Transverse colon (tissue), 4 donors: Measurements from ENCODE around the gene ARHGAP24. TPM values are rescaled to one million over a fixed set of nuclear protein-coding genes. Genes with fewer than 3 reads are reported as not detected.
"Not testable (repeated sequence)": the region's sequence is repeated elsewhere in the genome, so short reads cannot be mapped to it uniquely, and the experiment has no call there.

Source experiments
- DNase-seq: peaks from one replicate; pipeline ENCODE4 v3.0.0-alpha.2; 2019
- H3K27ac ChIP-seq, 4 donors: fragments of 200-600 bp; sonication (generic); 2 replicates each; pipeline ENCODE4 v1.5.1; 2016 to 2018; ENCODE audit warnings: inconsistent platforms in 4 of 4
- H3K27me3 ChIP-seq: fragments of 200-600 bp; sonication (generic); 2 replicates; pipeline ENCODE4 v1.5.1; 2017; ENCODE audit warnings: inconsistent platforms
- H3K36me3 ChIP-seq, 4 donors: fragments of 200-600 bp; sonication (generic); 2 replicates each; pipeline ENCODE4 v1.5.1; 2017 to 2019; ENCODE audit warnings: inconsistent platforms in 4 of 4
- H3K4me1 ChIP-seq, 4 donors: fragments of 200-600 bp; sonication (generic); 2 replicates each; pipeline ENCODE4 v1.5.1; 2017 to 2020; ENCODE audit warnings: inconsistent platforms in 4 of 4
- H3K4me3 ChIP-seq, 4 donors: fragments of 200-600 bp; sonication (generic); 1 replicate in 1 of 4; 2 replicates in 3 of 4; pipeline versions ENCODE4 v1.5.1 to v1.6.1; 2017 to 2019; ENCODE audit warnings: inconsistent platforms in 4 of 4
- H3K9me3 ChIP-seq, 2 donors: fragments of 200-600 bp; sonication (generic); 2 replicates each; pipeline ENCODE4 v1.5.1; 2017 to 2019; ENCODE audit warnings: inconsistent platforms in 2 of 2
- EP300 ChIP-seq: sonication (generic); formaldehyde crosslinking; IDR thresholded peaks from one replicate; pipeline ENCODE4 v1.6.1; 2017; ENCODE audit warnings: antibody characterized with exemption, low read depth
- POLR2A ChIP-seq: fragments of 450-650 bp; IDR thresholded peaks from one replicate; pipeline ENCODE4 v1.6.1; 2016; ENCODE audit warnings: antibody characterized with exemption, mild to moderate bottlenecking, moderate library complexity
- POLR2AphosphoS5 ChIP-seq, 3 donors: sonication (generic); formaldehyde crosslinking; IDR thresholded peaks; one replicate each; pipeline ENCODE4 v1.6.1; 2016; ENCODE audit warnings: antibody characterized with exemption in 3 of 3
- WGBS, 2 donors: methylation state at CpG; one replicate each; pipeline ENCODE4 v1.1.5; 2018; ENCODE audit warnings: low coverage in 1 of 2; 5-methylcytosine and 5-hydroxymethylcytosine counted together
- in situ Hi-C, 4 donors: fragments of 200-750 bp; cut with MboI; loops; one replicate each; pipeline versions ENCODE4 v1.15.0 to v1.15.1; 2017; ENCODE audit warnings: low sequenced_read_pairs in 3 of 4, low pct_ligation_motif_present in 1 of 4, low pct_unique_long_range_greater_than_20kb in 1 of 4
- intact Hi-C: fragments of 100-400 bp; cut with DNase I; formaldehyde crosslinking; loops from one replicate; pipeline ENCODE4 v1.15.1; 2023; ENCODE audit warnings: low total_unique reads
- total RNA-seq, 4 donors: library from RNA; depleted of rRNA; stranded (reverse); fragments of >200 nt; gene quantifications; one replicate each; pipeline ENCODE4 v1.1.0, GENCODE V29; 2016
- TF ChIP-seq, protein P1 (sequence below), 5 experiments: fragments of 200-600 bp in 3 of 5; fragments of 450-650 bp in 2 of 5; sonication (generic) in 3 of 5; IDR thresholded peaks; 1 replicate in 2 of 5; 2 replicates in 3 of 5; pipeline ENCODE4 v1.5.1; 2016 to 2017; ENCODE audit warnings: antibody characterized with exemption in 5 of 5, inconsistent platforms in 3 of 5, mild to moderate bottlenecking in 2 of 5, moderate library complexity in 1 of 5

The ARHGAP24 gene
- total RNA-seq, 4 donors from 2014 or later: 4.2 to 32.0 (median 12.6) TPM

DNA sequence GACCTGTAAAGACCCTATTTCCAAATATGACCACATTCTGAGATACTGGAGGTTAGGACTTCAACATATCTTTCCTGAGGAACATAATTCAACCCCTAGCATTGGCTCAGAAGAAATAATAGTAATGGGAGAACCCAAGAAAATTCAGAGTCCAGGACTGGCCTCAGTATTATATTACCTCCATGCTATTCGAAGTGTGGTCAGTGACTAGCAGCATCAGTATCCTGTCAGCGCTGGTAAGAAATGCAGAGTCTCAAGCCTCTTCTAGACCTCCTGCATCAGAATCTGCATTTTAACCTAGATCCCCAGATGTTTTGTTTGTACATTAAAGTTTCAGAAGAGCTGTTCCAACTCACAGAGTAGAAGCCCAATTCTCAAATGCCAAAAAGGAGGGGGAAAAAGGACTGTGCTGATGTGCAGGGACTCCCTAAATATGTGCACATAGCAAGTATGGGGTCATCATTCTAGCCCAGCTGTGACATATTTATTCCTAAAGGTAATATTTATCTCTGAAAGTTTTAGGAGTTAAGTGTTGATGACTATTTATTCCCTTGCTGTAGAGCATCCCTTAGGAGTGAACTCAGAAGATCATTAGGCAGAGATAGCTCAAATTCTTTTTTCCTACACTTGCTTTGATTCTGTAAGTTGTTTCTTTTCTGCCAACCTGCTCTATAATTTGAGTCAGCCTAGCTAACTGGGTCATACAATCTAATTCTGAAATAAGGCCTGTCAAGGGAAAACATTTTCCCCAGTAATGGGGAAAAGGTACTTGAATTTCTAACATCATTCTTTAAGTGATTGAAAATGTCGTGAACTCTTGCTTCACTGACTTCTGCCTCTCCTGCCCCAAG lies 361.9 kb downstream of the ARHGAP24 start:
- TF ChIP-seq, protein P1, sequence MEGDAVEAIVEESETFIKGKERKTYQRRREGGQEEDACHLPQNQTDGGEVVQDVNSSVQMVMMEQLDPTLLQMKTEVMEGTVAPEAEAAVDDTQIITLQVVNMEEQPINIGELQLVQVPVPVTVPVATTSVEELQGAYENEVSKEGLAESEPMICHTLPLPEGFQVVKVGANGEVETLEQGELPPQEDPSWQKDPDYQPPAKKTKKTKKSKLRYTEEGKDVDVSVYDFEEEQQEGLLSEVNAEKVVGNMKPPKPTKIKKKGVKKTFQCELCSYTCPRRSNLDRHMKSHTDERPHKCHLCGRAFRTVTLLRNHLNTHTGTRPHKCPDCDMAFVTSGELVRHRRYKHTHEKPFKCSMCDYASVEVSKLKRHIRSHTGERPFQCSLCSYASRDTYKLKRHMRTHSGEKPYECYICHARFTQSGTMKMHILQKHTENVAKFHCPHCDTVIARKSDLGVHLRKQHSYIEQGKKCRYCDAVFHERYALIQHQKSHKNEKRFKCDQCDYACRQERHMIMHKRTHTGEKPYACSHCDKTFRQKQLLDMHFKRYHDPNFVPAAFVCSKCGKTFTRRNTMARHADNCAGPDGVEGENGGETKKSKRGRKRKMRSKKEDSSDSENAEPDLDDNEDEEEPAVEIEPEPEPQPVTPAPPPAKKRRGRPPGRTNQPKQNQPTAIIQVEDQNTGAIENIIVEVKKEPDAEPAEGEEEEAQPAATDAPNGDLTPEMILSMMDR (IDR thresholded peaks at IDR 0.05): no peak
- no peak for TF ChIP-seq EP300
- TF ChIP-seq POLR2AphosphoS5 (IDR thresholded peaks at IDR 0.05): no peak
- TF ChIP-seq POLR2A: no peak
- Histone ChIP-seq H3K27ac (peak overlapping the region in 2 of 4 donors; percentile 22 to 41), H3K4me3 (no peak overlapping the region), H3K4me1 (peaks cover 0 to 10% (median 0%) of the 10 kb centered on the region in 4 donors), H3K9me3 (no peaks in the 10 kb centered on the region), H3K27me3 (no peaks in the 10 kb centered on the region), H3K36me3 (no peaks in the 10 kb centered on the region)
- 83 to 87% methylated on average over 3 of the region's 3 CpGs for WGBS, 2 donors
- intact Hi-C loops: no loop called here
- DNase-seq: no peak
- in situ Hi-C loops: no loop called here

- no peaks in the 10 kb centered on the region for H3K9me3 ChIP-seq
- no peak overlapping the region for H3K4me3 ChIP-seq
- H3K27ac ChIP-seq: peak overlapping the region in 3 of 4 donors; percentile 10 to 41 (median 22)
- peaks cover 3 to 16% (median 4%) of the 10 kb centered on the region in 4 donors for H3K4me1 ChIP-seq
- no peaks in the 10 kb centered on the region for H3K36me3 ChIP-seq
- intact Hi-C loops: no loop called here
- H3K27me3 ChIP-seq: no peaks in the 10 kb centered on the region
- DNase-seq: no peak
- 67 to 77% methylated on average over 4 of the region's 4 CpGs for WGBS, 2 donors
- in situ Hi-C loops: no loop called here
- no peak for TF ChIP-seq POLR2A
- no peak for TF ChIP-seq POLR2AphosphoS5 (IDR thresholded peaks at IDR 0.05)
- TF ChIP-seq EP300: no peak
- TF ChIP-seq, protein P1 (IDR thresholded peaks at IDR 0.05): no peak
Measured at GRCh38 chr4:85837439-85837733, 362.4 kb downstream of the ARHGAP24 start.

- H3K4me3 ChIP-seq, H3K36me3 ChIP-seq, intact Hi-C loops, H3K9me3 ChIP-seq, DNase-seq, in situ Hi-C loops, H3K27ac ChIP-seq, H3K27me3 ChIP-seq: not testable (repeated sequence)
- peaks cover 3 to 19% (median 7%) of the 10 kb centered on the region in 4 donors for H3K4me1 ChIP-seq
- WGBS, 2 donors: 57 to 70% methylated on average over 2 to 3 of the region's 3 CpGs
Measured at GRCh38 chr4:85839981-85840451, 365.1 kb downstream of the ARHGAP24 start.

- Histone ChIP-seq H3K36me3 (no peaks in the 10 kb centered on the region), H3K4me3 (no peak overlapping the region), H3K4me1 (peaks cover 3 to 19% (median 7%) of the 10 kb centered on the region in 4 donors), H3K27ac (peak overlapping the region; percentile 31 to 43 (median 38)), H3K27me3 (no peaks in the 10 kb centered on the region), H3K9me3 (no peaks in the 10 kb centered on the region)
- peak; percentile 14 for DNase-seq
- in situ Hi-C loops (no loop called here), intact Hi-C loops (no loop called here)
- peak; percentile 15 to 49 (median 31) for TF ChIP-seq POLR2AphosphoS5 (IDR thresholded peaks at IDR 0.05)
- no peak for TF ChIP-seq POLR2A
- 15 to 25% methylated on average over 4 to 7 of the region's 7 CpGs for WGBS, 2 donors
Measured at GRCh38 chr4:85842540-85842939, 367.6 kb downstream of the ARHGAP24 start.

GRCh38 chr4:85853740-85854139 lies 378.8 kb downstream of the ARHGAP24 start:
- WGBS, 2 donors: 87 to 88% methylated on average over 6 of the region's 6 CpGs
- H3K9me3 ChIP-seq, H3K27ac ChIP-seq, DNase-seq, H3K4me1 ChIP-seq, H3K27me3 ChIP-seq, H3K4me3 ChIP-seq, H3K36me3 ChIP-seq, in situ Hi-C loops, intact Hi-C loops: not testable (repeated sequence)
